PFSK-1 (cell line): ENCODE results near the gene RPP25L.
A peak's percentile ranks its signal among the peaks of the same experiment; 100 is the strongest.

Experiments used
- FOXP2 ChIP-seq: optimal IDR thresholded peaks from 2 replicates; pipeline ENCODE3; 2011; ENCODE audit warnings: borderline replicate concordance, control low read depth, inconsistent platforms; ENCODE audit not compliant: insufficient read depth; ENCODE audit errors: extremely low read length, extremely low read depth
- POLR2AphosphoS5 ChIP-seq: IDR thresholded peaks from 2 replicates; pipeline ENCODE4 v1.6.1; 2012; ENCODE audit warnings: low read depth, mild to moderate bottlenecking, control low read depth, low read length, moderate library complexity
- REST ChIP-seq, 2 experiments: IDR thresholded peaks; 2 replicates each; pipeline versions ENCODE4 v1.6.1 to v1.8.0; 2011 to 2012; ENCODE audit warnings: low read depth in 2 of 2, low read length in 2 of 2, control low read depth in 1 of 2, inconsistent platforms in 1 of 2, mild to moderate bottlenecking in 1 of 2, moderate library complexity in 1 of 2; ENCODE audit not compliant: insufficient read depth in 1 of 2
- SIN3A ChIP-seq: IDR thresholded peaks from 2 replicates; pipeline ENCODE4 v1.6.1; 2012; ENCODE audit warnings: mild to moderate bottlenecking, low read length, moderate library complexity, borderline replicate concordance; ENCODE audit not compliant: insufficient read depth
- TAF1 ChIP-seq: IDR thresholded peaks from 2 replicates; pipeline ENCODE4 v1.6.1; 2012; ENCODE audit warnings: low read length, control low read depth, borderline replicate concordance; ENCODE audit not compliant: insufficient read depth

The RPP25L gene

GRCh38 chr9:34623374-34624235 is 11.7 kb upstream of the RPP25L start:
- TF ChIP-seq POLR2AphosphoS5 (no peak), FOXP2 (no peak), TAF1 (no peak), SIN3A (no peak)

- TF ChIP-seq FOXP2 (no peak), SIN3A (peak; percentile 86; the same call in 1 of the 2 replicates), REST (IDR thresholded peaks at IDR 0.05; ENCODE audit: insufficient read depth in 1 of 2, low read depth in 2 of 2, low read length in 2 of 2) (no peak), POLR2AphosphoS5 (peak; percentile 62; the same call in 1 of the 2 replicates)
Observed at GRCh38 chr9:34620061-34620994, 8.4 kb upstream of the RPP25L start, which contains the start of gene DCTN3. Gene DCTN3 (minus strand): TSS chr9:34620495. CDS start chr9:34620464, 31 bp downstream.

GRCh38 chr9:34615132-34615531 is 3.2 kb upstream of the RPP25L start:
- TF ChIP-seq REST (IDR thresholded peaks at IDR 0.05; ENCODE audit: insufficient read depth in 1 of 2, low read depth in 2 of 2, low read length in 2 of 2) = no peak
- TF ChIP-seq TAF1 = no peak
- TF ChIP-seq FOXP2 = no peak
- no peak for TF ChIP-seq SIN3A
- TF ChIP-seq POLR2AphosphoS5 = no peak

GRCh38 chr9:34612788-34613390 is 992 bp upstream of the RPP25L start:
- TF ChIP-seq SIN3A (no peak), TAF1 (no peak), REST (IDR thresholded peaks at IDR 0.05; ENCODE audit: insufficient read depth in 1 of 2, low read depth in 2 of 2, low read length in 2 of 2) (no peak), POLR2AphosphoS5 (no peak), FOXP2 (no peak)

GRCh38 chr9:34611251-34611810 is 566 bp downstream of the RPP25L start:
- no peak for TF ChIP-seq REST (IDR thresholded peaks at IDR 0.05; ENCODE audit: insufficient read depth in 1 of 2, low read depth in 2 of 2, low read length in 2 of 2)
- TF ChIP-seq POLR2AphosphoS5 = no peak
- TF ChIP-seq TAF1 = no peak
- TF ChIP-seq FOXP2 = no peak
- TF ChIP-seq SIN3A = no peak
